H1 (cell line): ENCODE data around the gene BAZ2A. TPM values are rescaled to one million over a fixed set of nuclear protein-coding genes. Genes with fewer than 3 reads are reported as not detected.

Source experiments
- HDAC6 ChIP-seq: IDR thresholded peaks from one replicate; pipeline ENCODE4 v1.7.1; 2012; ENCODE audit warnings: low read depth, mild to moderate bottlenecking, inconsistent platforms, low read length, moderate library complexity
- KDM5A ChIP-seq: fragments of 200-600 bp; IDR thresholded peaks from 2 replicates; pipeline ENCODE4 v1.7.1; 2012; ENCODE audit warnings: mild to moderate bottlenecking, low read length, inconsistent platforms, mixed read lengths
- RXRA ChIP-seq: IDR thresholded peaks from 2 replicates; pipeline ENCODE4 v1.6.1; 2011; ENCODE audit warnings: low read depth, mild to moderate bottlenecking, low read length, moderate library complexity; ENCODE audit not compliant: insufficient read depth
- polyA plus RNA-seq, 7 experiments: library from polyadenylated mRNA; depleted of rRNA in 3 of 7; stranded (reverse) in 5 of 7; unstranded in 2 of 7; fragments of >200 nt in 5 of 7; fragments of 200-250 nt in 2 of 7; gene quantifications; 1 replicate in 5 of 7; 2 replicates in 1 of 7; 4 replicates in 1 of 7; pipeline versions ENCODE4 v1.2.1 to v1.2.3, GENCODE V29; 2011 to 2013; ENCODE audit warnings: missing spikeins in 2 of 7, mixed read lengths in 2 of 7
- total RNA-seq: library from RNA; stranded (reverse); fragmentation: NEBNext Ultra II Directional; extraction: Animal tissue kit (Norgen Biotek cat#: 25700); gene quantifications from 2 replicates; pipeline ENCODE4 v1.2.1, GENCODE V29; 2021
- TF ChIP-seq, protein P1 (sequence below): IDR thresholded peaks from 2 replicates; pipeline ENCODE4 v1.6.1; 2012; ENCODE audit warnings: low read length, inconsistent platforms

Gene BAZ2A
- total and polyA plus RNA-seq, 2 of the 8 experiments (the other 6 are each of a cell fraction or from before 2014, with no cell fraction given): 52.0 to 110 TPM

DNA sequence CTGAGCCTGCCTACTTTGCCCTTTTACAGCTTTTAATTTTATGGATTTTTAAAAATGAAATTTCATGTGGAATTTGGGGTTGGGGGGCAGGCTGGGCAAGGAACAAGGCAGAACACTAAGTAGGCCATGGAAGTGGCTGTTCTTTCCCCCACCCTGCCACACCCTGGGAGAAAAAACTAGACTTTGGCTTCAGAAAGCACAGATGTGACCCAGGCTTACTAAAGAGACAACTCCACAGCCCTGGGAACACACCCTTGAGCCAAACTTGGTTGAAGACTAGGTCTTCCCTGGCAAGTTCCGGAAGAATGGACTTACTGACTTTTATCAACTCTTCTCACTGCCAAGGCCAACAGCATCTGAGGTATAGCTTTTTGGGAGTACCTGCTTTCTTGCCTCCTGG lies 40.3 kb downstream of the BAZ2A start (continued):
- TF ChIP-seq, protein P1, sequence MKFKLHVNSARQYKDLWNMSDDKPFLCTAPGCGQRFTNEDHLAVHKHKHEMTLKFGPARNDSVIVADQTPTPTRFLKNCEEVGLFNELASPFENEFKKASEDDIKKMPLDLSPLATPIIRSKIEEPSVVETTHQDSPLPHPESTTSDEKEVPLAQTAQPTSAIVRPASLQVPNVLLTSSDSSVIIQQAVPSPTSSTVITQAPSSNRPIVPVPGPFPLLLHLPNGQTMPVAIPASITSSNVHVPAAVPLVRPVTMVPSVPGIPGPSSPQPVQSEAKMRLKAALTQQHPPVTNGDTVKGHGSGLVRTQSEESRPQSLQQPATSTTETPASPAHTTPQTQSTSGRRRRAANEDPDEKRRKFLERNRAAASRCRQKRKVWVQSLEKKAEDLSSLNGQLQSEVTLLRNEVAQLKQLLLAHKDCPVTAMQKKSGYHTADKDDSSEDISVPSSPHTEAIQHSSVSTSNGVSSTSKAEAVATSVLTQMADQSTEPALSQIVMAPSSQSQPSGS: no peak
- TF ChIP-seq KDM5A: no peak
- TF ChIP-seq RXRA: no peak
- TF ChIP-seq HDAC6: no peak
